HL-60 (cell line): Measurements from ENCODE around the gene RBM38.

Source experiments
- POLR2AphosphoS5 ChIP-seq: IDR thresholded peaks from 2 replicates; pipeline ENCODE4 v1.6.1; 2012; ENCODE audit warnings: low read depth
- TF ChIP-seq, protein P1 (sequence below): IDR thresholded peaks from one replicate; pipeline ENCODE4 v1.5.1; 2011; ENCODE audit warnings: low read length, control low read depth, inconsistent platforms; ENCODE audit not compliant: insufficient read depth

DNA sequence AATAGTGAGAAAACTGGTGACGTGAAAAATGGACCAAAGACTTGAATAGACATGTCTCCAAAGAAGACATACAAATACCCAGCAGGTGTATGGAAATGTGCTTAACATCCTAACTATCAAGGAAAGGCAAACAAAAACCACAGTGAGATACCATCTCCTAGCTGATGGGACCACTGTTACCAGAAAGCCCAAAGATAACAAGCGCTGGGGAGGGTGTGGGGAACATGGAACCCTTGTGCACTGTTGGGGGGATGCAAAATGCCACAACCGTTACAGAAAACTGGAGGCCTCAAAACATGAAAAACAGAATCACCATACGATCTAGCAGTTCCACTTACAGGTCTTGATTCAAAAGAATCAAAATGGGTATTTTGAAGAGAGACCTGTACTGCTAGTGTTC is 19.8 kb upstream of the RBM38 start:
- TF ChIP-seq, protein P1, sequence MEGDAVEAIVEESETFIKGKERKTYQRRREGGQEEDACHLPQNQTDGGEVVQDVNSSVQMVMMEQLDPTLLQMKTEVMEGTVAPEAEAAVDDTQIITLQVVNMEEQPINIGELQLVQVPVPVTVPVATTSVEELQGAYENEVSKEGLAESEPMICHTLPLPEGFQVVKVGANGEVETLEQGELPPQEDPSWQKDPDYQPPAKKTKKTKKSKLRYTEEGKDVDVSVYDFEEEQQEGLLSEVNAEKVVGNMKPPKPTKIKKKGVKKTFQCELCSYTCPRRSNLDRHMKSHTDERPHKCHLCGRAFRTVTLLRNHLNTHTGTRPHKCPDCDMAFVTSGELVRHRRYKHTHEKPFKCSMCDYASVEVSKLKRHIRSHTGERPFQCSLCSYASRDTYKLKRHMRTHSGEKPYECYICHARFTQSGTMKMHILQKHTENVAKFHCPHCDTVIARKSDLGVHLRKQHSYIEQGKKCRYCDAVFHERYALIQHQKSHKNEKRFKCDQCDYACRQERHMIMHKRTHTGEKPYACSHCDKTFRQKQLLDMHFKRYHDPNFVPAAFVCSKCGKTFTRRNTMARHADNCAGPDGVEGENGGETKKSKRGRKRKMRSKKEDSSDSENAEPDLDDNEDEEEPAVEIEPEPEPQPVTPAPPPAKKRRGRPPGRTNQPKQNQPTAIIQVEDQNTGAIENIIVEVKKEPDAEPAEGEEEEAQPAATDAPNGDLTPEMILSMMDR: no peak
- no peak for TF ChIP-seq POLR2AphosphoS5
